Renal cortex interstitium (tissue), 11 donors: ENCODE results near the gene SNAPC2. TPM values are rescaled to one million over a fixed set of nuclear protein-coding genes. Genes with fewer than 3 reads are reported as not detected.

Source experiments
- DNase-seq, 11 donors: peaks; one replicate each; pipeline ENCODE4 v3.0.0-alpha.2; 2013; ENCODE audit warnings: low read depth in 9 of 11, low spot score in 4 of 11; ENCODE audit errors: extremely low read depth in 1 of 11
- polyA plus RNA-seq, 3 donors: library from polyadenylated mRNA; unstranded; fragments of 120-200 nt; gene quantifications; one replicate each; pipeline ENCODE4 v1.2.1, GENCODE V29; 2013; ENCODE audit not compliant: insufficient read length in 3 of 3

Gene SNAPC2
- polyA plus RNA-seq, 3 donors: 12.9 to 19.0 (median 18.8) TPM

- DNase-seq: no peak
Observed at GRCh38 chr19:7904074-7905020, 15.8 kb upstream of the SNAPC2 start.

- DNase-seq: no peak
Observed at GRCh38 chr19:7905268-7905667, 14.9 kb upstream of the SNAPC2 start.

- no peak for DNase-seq
Observed at GRCh38 chr19:7905859-7906258, 14.3 kb upstream of the SNAPC2 start.

GRCh38 chr19:7907122-7907521, 13.0 kb upstream of the SNAPC2 start:
- DNase-seq: no peak

GRCh38 chr19:7907544-7907943, 12.6 kb upstream of the SNAPC2 start:
- no peak for DNase-seq

GRCh38 chr19:7908078-7908699, 11.9 kb upstream of the SNAPC2 start:
- DNase-seq: no peak

GRCh38 chr19:7908742-7909461, 11.2 kb upstream of the SNAPC2 start:
- DNase-seq: no peak

GRCh38 chr19:7909471-7910067, 10.6 kb upstream of the SNAPC2 start:
- no peak for DNase-seq

GRCh38 chr19:7910321-7911161, 9.6 kb upstream of the SNAPC2 start:
- no peak for DNase-seq

GRCh38 chr19:7911508-7912143, 8.5 kb upstream of the SNAPC2 start:
- DNase-seq: no peak

GRCh38 chr19:7912144-7912696, 7.9 kb upstream of the SNAPC2 start:
- DNase-seq: no peak

- DNase-seq: no peak
Observed at GRCh38 chr19:7912697-7913564, 7.2 kb upstream of the SNAPC2 start.

- DNase-seq: no peak
Observed at GRCh38 chr19:7913652-7914051, 6.5 kb upstream of the SNAPC2 start.

- DNase-seq: no peak
Observed at GRCh38 chr19:7914099-7914498, 6.0 kb upstream of the SNAPC2 start.

GRCh38 chr19:7914598-7915045, 5.5 kb upstream of the SNAPC2 start, which contains the start of gene TGFBR3L:
Gene TGFBR3L, plus strand, starts transcription at chr19:7914830.
- DNase-seq: no peak

- DNase-seq: no peak
Observed at GRCh38 chr19:7915250-7916102, 4.7 kb upstream of the SNAPC2 start.
